Liver (tissue), 9 donors: Measurements from ENCODE around the gene SGMS1. TPM values are rescaled to one million over a fixed set of nuclear protein-coding genes. Genes with fewer than 3 reads are reported as not detected.

Experiments
- DNase-seq: peaks from one replicate; pipeline ENCODE4 v3.0.0-alpha.2; 2017; ENCODE audit warnings: low spot score
- H3K27ac ChIP-seq, 2 donors: one replicate each; pipeline ENCODE4 v1.7.0; 2013; ENCODE audit warnings: inconsistent platforms in 2 of 2, low read length in 2 of 2, control low read depth in 1 of 2, low read depth in 1 of 2, mild to moderate bottlenecking in 1 of 2
- H3K27me3 ChIP-seq, 4 donors: one replicate each; pipeline versions ENCODE4 v1.6.1 to v1.7.0; 2013; ENCODE audit warnings: low read length in 3 of 4, inconsistent platforms in 1 of 4, mild to moderate bottlenecking in 1 of 4, moderate library complexity in 1 of 4; ENCODE audit not compliant: control insufficient read depth in 4 of 4, insufficient read depth in 4 of 4
- H3K36me3 ChIP-seq, 4 donors: one replicate each; pipeline versions ENCODE4 v1.6.1 to v1.7.0; 2013; ENCODE audit warnings: low read length in 3 of 4, mild to moderate bottlenecking in 3 of 4, low read depth in 1 of 4, moderate library complexity in 1 of 4; ENCODE audit not compliant: control insufficient read depth in 4 of 4, insufficient read depth in 3 of 4
- H3K4me1 ChIP-seq, 4 donors: one replicate each; pipeline versions ENCODE4 v1.6.1 to v1.7.0; 2013; ENCODE audit warnings: low read length in 3 of 4, mild to moderate bottlenecking in 3 of 4, moderate library complexity in 1 of 4; ENCODE audit not compliant: control insufficient read depth in 4 of 4, insufficient read depth in 4 of 4
- H3K4me3 ChIP-seq, 3 donors: one replicate each; pipeline versions ENCODE4 v1.6.1 to v1.7.0; 2013; ENCODE audit warnings: low read length in 3 of 3, control low read depth in 1 of 3, low read depth in 1 of 3, mild to moderate bottlenecking in 1 of 3
- H3K9ac ChIP-seq, 2 donors: one replicate each; pipeline ENCODE4 v1.7.0; 2013; ENCODE audit warnings: low read length in 2 of 2, mild to moderate bottlenecking in 2 of 2, moderate library complexity in 2 of 2, control low read depth in 1 of 2, low read depth in 1 of 2
- H3K9me3 ChIP-seq, 4 donors: one replicate each; pipeline versions ENCODE4 v1.6.1 to v1.7.0; 2013; ENCODE audit warnings: low read length in 3 of 4; ENCODE audit not compliant: control insufficient read depth in 4 of 4
- ATF3 ChIP-seq: IDR thresholded peaks from 2 replicates; pipeline ENCODE4 v1.6.1; 2016; ENCODE audit warnings: antibody characterized with exemption
- CTCF ChIP-seq: fragments of 150-350 bp; IDR thresholded peaks from 2 replicates; pipeline ENCODE4 v1.5.1; 2017; ENCODE audit warnings: improper control_type of control experiment, low read depth, low read length; ENCODE audit not compliant: missing input control
- EGR1 ChIP-seq, 2 donors: IDR thresholded peaks; 2 replicates each; pipeline ENCODE4 v1.6.1; 2016 to 2018; ENCODE audit warnings: antibody characterized with exemption in 2 of 2, low read depth in 2 of 2
- GABPA ChIP-seq, 2 donors: IDR thresholded peaks in 1 of 2; conservative IDR thresholded peaks in 1 of 2; 2 replicates each; pipeline ENCODE4 v1.6.1; 2016; ENCODE audit warnings: antibody characterized with exemption in 2 of 2, mild to moderate bottlenecking in 1 of 2, moderate library complexity in 1 of 2
- HNF4A ChIP-seq, 2 donors: conservative IDR thresholded peaks; 2 replicates each; pipeline ENCODE4 v1.6.1; 2016; ENCODE audit warnings: antibody characterized with exemption in 2 of 2, mild to moderate bottlenecking in 2 of 2
- JUND ChIP-seq, 2 donors: IDR thresholded peaks; 2 replicates each; pipeline ENCODE4 v1.6.1; 2016; ENCODE audit warnings: antibody characterized with exemption in 2 of 2
- MAX ChIP-seq: IDR thresholded peaks from 2 replicates; pipeline ENCODE4 v1.6.1; 2016; ENCODE audit warnings: antibody characterized with exemption
- RAD21 ChIP-seq, 2 donors: IDR thresholded peaks; 2 replicates each; pipeline ENCODE4 v1.6.1; 2016; ENCODE audit warnings: antibody characterized with exemption in 2 of 2, mild to moderate bottlenecking in 2 of 2
- REST ChIP-seq: IDR thresholded peaks from 2 replicates; pipeline ENCODE4 v1.6.1; 2016; ENCODE audit warnings: antibody characterized with exemption, mild to moderate bottlenecking
- RXRA ChIP-seq, 2 donors: IDR thresholded peaks; 2 replicates each; pipeline ENCODE4 v1.6.1; 2017 to 2018; ENCODE audit warnings: antibody characterized with exemption in 2 of 2, mild to moderate bottlenecking in 1 of 2
- SP1 ChIP-seq: IDR thresholded peaks from 2 replicates; pipeline ENCODE4 v1.6.1; 2018; ENCODE audit warnings: antibody characterized with exemption, mild to moderate bottlenecking
- TAF1 ChIP-seq: conservative IDR thresholded peaks from 2 replicates; pipeline ENCODE4 v1.6.1; 2016; ENCODE audit warnings: antibody characterized with exemption, mild to moderate bottlenecking
- YY1 ChIP-seq: IDR thresholded peaks from 2 replicates; pipeline ENCODE4 v1.6.1; 2016; ENCODE audit warnings: antibody characterized with exemption, mild to moderate bottlenecking
- WGBS: extraction: QIAGEN DNeasy Blood & Tissue Kit; methylation state at CpG from one replicate; pipeline ENCODE4 v1.1.7; 2013; 5-methylcytosine and 5-hydroxymethylcytosine counted together
- polyA plus RNA-seq, 2 donors: library from polyadenylated mRNA; stranded (reverse) in 1 of 2; unstranded in 1 of 2; fragments of 200-250 nt in 1 of 2; fragments of >200 nt in 1 of 2; fragmentation: Nextera tagmentation in 1 of 2; extraction: Ambion mirVana in 1 of 2; gene quantifications; one replicate each; pipeline versions ENCODE4 v1.2.1 to v1.2.3, GENCODE V29; 2013 to 2015
- total RNA-seq, 2 donors: library from RNA; depleted of rRNA; stranded (reverse); fragments of >200 nt; gene quantifications; one replicate each; pipeline ENCODE4 v1.2.3, GENCODE V29; 2014
- donor health status: healthy.
- donor health status: healthy.
- donor health status: healthy.
- donor health status: healthy.
- donor health status: healthy.

The SGMS1 gene
- total and polyA plus RNA-seq, 4 donors: 6.8 to 98.2 (median 21.1) TPM

GRCh38 chr10:50469778-50470193 lies 154.0 kb downstream of the SGMS1 start:
- TF ChIP-seq YY1 (peak; percentile 46), SP1 (peak; percentile 8), HNF4A (conservative IDR thresholded peaks at IDR 0.05) (peak; percentile 38 to 50), RXRA (IDR thresholded peaks at IDR 0.05) (no peak), JUND (IDR thresholded peaks at IDR 0.05) (no peak), GABPA (IDR thresholded peaks at IDR 0.05 in 1 of 2, conservative IDR thresholded peaks at IDR 0.05 in 1 of 2) (no peak)
- Histone ChIP-seq H3K9ac (no peak overlapping the region), H3K9me3 (no peaks in the 10 kb centered on the region), H3K4me1 (peaks cover 0 to 27% (median 7%) of the 10 kb centered on the region in 4 donors), H3K27me3 (no peaks in the 10 kb centered on the region), H3K4me3 (no peak overlapping the region), H3K27ac (no peak overlapping the region), H3K36me3 (no peaks in the 10 kb centered on the region)
- WGBS: 7% methylated on average over 3 of the region's 3 CpGs
- no peak for DNase-seq

GRCh38 chr10:50469288-50469687 lies 154.5 kb downstream of the SGMS1 start:
- peaks cover 0 to 27% (median 7%) of the 10 kb centered on the region in 4 donors for H3K4me1 ChIP-seq
- TF ChIP-seq CTCF: no peak
- no peak for TF ChIP-seq TAF1
- no peak for TF ChIP-seq MAX
- TF ChIP-seq REST: no peak
- TF ChIP-seq JUND (IDR thresholded peaks at IDR 0.05): no peak
- TF ChIP-seq SP1: no peak
- H3K4me3 ChIP-seq: no peak overlapping the region
- 86% methylated on average over 1 of the region's 1 CpG for WGBS
- no peak for DNase-seq
- no peak overlapping the region for H3K27ac ChIP-seq
- H3K9me3 ChIP-seq: no peaks in the 10 kb centered on the region
- H3K36me3 ChIP-seq: no peaks in the 10 kb centered on the region
- no peaks in the 10 kb centered on the region for H3K27me3 ChIP-seq
- no peak overlapping the region for H3K9ac ChIP-seq

- TF ChIP-seq MAX: no peak
- no peak for TF ChIP-seq GABPA (IDR thresholded peaks at IDR 0.05 in 1 of 2, conservative IDR thresholded peaks at IDR 0.05 in 1 of 2)
- TF ChIP-seq RAD21 (IDR thresholded peaks at IDR 0.05): no peak
- TF ChIP-seq ATF3: no peak
- no peak for TF ChIP-seq HNF4A (conservative IDR thresholded peaks at IDR 0.05)
- TF ChIP-seq JUND (IDR thresholded peaks at IDR 0.05): no peak
- TF ChIP-seq EGR1 (IDR thresholded peaks at IDR 0.05; ENCODE audit: low read depth in 2 of 2): no peak
- H3K4me1 ChIP-seq: peaks cover 0 to 23% (median 8%) of the 10 kb centered on the region in 4 donors
- WGBS: 97% methylated on average over 1 of the region's 1 CpG
These were observed 156.5 kb downstream of the SGMS1 start for GRCh38 chr10:50467209-50467608.

More at GRCh38 chr10:50467209-50467608, 156.5 kb downstream of the SGMS1 start:
- H3K27me3 ChIP-seq: no peaks in the 10 kb centered on the region
- no peak overlapping the region for H3K27ac ChIP-seq
- no peaks in the 10 kb centered on the region for H3K9me3 ChIP-seq
- no peak overlapping the region for H3K9ac ChIP-seq
- no peak overlapping the region for H3K4me3 ChIP-seq
- DNase-seq: no peak
- H3K36me3 ChIP-seq: no peaks in the 10 kb centered on the region
